ENCODE measurements around the gene NWD2. TPM values are rescaled to one million over a fixed set of nuclear protein-coding genes. Genes with fewer than 3 reads are reported as not detected.
"Not testable (repeated sequence)": the region's sequence is repeated elsewhere in the genome, so short reads cannot be mapped to it uniquely, and the experiment has no call there.

Gene NWD2, protein sequence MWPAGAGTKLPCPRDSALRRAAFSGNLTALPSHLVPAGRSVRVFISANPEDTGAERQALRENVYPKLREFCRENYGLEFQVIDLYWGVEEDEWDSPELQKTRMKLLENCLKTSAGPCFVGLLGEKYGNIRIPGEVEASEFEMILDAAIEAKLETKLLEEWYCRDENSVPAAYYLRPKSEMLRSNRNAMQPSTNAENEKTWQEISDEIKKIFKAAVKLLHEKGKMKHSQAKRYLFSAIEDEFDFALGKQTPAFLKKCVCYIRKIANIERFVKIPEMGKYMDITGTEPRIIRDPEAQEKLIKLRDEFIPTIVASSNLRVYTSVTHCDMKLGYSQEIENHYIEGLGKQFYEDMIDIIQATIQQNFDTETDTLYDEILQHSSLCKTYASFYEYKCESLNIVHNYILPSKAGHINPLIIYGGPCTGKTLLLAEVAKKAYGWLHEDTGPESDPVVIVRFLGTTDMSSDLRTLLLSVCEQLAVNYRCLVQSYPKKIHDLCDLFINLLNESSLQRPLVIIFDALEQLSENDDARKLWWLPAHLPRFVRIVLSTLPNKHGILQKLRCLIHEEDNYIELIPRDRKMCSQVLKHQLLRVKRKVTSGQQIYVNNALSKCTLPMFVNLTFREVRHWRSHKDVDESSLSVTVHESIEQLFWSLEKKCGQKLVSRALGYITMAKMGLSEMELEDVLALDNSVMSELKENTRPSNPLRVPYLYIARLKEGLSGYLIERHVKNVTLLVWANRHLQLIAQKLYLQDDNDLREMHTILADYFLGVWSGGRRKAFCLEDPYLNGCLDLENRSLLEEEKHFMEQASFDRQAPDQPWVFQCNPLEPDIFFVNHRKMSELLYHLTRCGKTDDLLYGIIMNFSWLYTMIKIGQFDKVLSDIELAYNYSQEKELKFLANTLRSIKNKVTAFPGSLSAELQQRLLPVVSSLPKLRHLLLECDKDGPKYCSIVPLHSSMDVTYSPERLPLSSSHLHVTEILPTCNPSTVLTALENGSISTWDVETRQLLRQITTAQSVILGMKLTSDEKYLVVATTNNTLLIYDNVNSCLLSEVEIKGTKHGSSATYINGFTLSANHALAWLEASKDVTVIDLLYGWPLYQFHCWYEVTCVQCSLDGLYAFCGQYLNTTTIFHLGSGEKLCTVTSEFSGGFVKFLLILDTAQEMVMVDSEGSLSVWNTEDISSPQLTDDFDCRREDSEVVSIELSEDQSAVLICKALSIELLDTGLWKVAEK (N-terminal part only)
- not detected in 2 replicates for polyA plus RNA-seq (2011; rRNA removed)
- not detected in 2 replicates for polyA plus RNA-seq (2012; cell fraction: cytosol; rRNA removed)
- polyA plus RNA-seq (2012; cell fraction: nucleus; rRNA removed) = not detected in 2 replicates
- not detected in 3 replicates for polyA plus RNA-seq (2017; fragmentation: RNase III; extraction: RNeasy Plus Mini Kit Qiagen cat#74134 plus additional on column Dnase treatment)
- not detected in 2 replicates for polyA minus RNA-seq (2011; rRNA and poly(A)+ RNA removed)

DNA sequence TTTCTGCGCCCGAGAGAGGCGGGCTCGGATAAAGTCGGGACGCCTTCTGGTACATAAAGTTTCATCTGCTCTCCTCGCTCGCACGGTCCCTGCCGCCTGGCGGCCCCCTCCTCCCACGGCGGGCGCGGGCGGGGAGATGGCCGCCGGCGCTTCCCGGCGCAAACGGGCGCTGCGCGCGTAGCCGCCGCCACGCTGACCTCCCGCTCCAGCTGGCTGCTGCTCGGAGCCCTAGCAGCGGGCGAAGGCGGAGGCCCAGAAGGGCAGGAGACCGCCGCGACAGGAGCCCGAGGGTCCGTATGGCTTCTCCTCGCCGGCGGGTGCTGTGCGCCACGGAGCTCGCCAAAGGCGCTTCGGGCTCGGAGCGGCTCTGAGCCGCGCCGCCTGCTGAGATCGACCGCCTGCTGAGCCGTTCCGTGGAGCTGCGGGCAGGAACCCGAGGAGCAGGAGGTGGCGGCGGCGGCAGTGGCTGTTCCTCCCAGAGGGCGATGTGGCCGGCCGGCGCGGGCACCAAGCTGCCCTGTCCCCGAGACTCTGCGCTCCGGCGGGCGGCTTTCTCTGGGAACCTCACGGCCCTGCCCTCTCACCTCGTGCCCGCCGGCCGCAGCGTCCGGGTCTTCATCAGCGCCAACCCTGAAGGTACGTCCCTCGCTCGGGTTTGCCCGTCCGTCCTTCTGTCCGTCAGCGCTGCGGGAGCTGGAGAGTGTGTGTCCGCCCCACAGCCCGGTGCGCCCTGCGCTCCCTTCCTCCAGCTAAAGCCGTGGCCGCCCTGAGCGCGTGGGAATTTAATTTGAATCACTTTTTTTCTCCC is at the start of gene NWD2:
NWD2 (plus strand) TSS at position 161 of the 808 bp plus-strand sequence; CDS start at position 486, 325 bp downstream.
- CTCF ChIA-PET = no interaction called here
- no peak for FAIRE-seq
- ATAC-seq = no peak; a peak in 1 of 6 replicates

DNA sequence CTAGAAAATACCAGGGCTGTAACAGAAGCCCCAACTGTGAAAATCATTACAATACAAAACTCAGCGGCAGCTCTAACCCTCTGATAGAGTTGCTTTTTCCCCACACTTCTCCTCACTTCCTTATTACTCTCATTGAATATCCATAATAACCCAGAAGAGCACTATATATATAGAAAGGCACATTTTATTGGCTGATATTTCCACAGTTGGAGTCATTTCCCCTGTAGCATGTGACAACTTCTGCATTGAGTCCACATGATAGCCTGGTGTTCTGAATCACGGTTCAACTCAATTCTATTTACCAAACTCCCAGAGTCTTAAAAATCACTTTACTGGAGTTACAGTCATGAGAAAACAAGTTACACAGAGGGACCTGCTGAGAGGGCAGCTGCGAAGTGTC is 46.6 kb upstream of the NWD2 start:
- Histone ChIP-seq H3K27ac (no peak overlapping the region), H3K4me2 (no peak overlapping the region), H3K4me3 (no peak overlapping the region), H3K9me3 (no peaks in the 10 kb centered on the region), H3K4me1 (no peaks in the 10 kb centered on the region)
- CTCF ChIA-PET = no interaction called here
- WGBS (ENCODE audit: missing lambda C conversion rate) = 19% methylated on average over 3 of the region's 3 CpGs
- no peak for ATAC-seq
- TF ChIP-seq SMC3 (IDR thresholded peaks at IDR 0.05) (no peak), RAD21 (conservative IDR thresholded peaks at IDR 0.05 in 1 of 2, IDR thresholded peaks at IDR 0.05 in 1 of 2) (no peak)
- TF ChIP-seq, protein P1, sequence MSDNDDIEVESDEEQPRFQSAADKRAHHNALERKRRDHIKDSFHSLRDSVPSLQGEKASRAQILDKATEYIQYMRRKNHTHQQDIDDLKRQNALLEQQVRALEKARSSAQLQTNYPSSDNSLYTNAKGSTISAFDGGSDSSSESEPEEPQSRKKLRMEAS (IDR thresholded peaks at IDR 0.05) = no peak
- FAIRE-seq = no peak
- DNase-seq (ENCODE audit: low read depth in 1 of 2, low spot score in 1 of 2) = no peak
- POLR2A ChIA-PET = no interaction called here

More for the DNA sequence above, at the start of gene NWD2:
- DNase-seq (ENCODE audit: low read depth in 1 of 2, low spot score in 1 of 2) = no peak
- WGBS (ENCODE audit: missing lambda C conversion rate) = 55% methylated on average over 24 of the region's 95 CpGs
- Histone ChIP-seq H3K4me2 (no peak within 1 kb of the TSS), H3K4me1 (no peaks in the 10 kb centered on the region), H3K4me3 (no peak within 1 kb of the TSS), H3K27ac (no peak within 1 kb of the TSS), H3K9me3 (no peaks in the 10 kb centered on the region)
- TF ChIP-seq FOSB (CRISPR knock-in tag; IDR thresholded peaks at IDR 0.05) (no peak), RCOR1 (IDR thresholded peaks at IDR 0.05; ENCODE audit: low read depth, low read length) (no peak), RNF2 (IDR thresholded peaks at IDR 0.05; ENCODE audit: borderline replicate concordance, low read depth) (no peak), EHMT2 (IDR thresholded peaks at IDR 0.05; ENCODE audit: low read depth) (no peak), POLR2A (IDR thresholded peaks at IDR 0.05; ENCODE audit: low read length) (no peak), NR3C1 (IDR thresholded peaks at IDR 0.05) (no peak)
- POLR2A ChIA-PET = no interaction called here

DNA sequence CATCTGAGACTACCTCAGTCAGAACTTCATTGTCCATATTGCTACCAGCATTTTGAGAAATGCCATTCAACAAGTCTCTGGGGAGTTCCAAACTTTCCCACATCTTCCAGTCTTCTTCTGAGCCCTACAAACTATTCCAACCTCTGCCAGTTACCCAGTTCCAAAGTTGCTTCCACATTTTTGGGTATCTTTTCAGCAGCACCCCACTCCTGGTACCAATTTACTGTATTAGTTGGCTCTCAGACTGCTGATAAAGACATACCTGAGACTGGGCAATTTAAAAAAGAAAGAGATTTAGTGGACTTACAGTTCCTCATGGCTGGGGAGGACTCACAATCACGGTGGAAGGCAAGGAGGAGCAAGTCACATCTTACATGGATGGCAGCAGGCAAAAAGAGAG is 39.8 kb upstream of the NWD2 start:
- CTCF ChIA-PET, POLR2A ChIA-PET: not testable (repeated sequence)

DNA sequence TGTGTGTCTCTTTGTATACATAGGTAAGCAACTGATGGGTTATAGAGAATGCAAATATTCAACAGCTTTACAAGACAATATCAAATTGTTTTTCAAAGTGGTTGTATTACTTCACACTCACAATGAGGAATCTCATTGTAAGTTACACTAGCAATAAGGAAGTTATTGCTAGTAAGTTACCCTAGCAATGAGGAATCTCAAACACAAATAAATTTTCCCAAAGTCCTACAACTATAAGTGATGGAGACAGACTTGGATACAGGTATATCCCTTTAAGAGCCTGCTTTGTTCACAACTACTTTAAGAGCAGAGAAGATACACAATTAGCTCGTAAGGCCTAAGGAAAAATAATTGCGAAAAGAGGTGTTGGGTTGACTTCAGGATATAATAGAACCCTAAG is 28.3 kb upstream of the NWD2 start:
- H3K4me2 ChIP-seq = no peak overlapping the region
- 6% methylated on average over 2 of the region's 2 CpGs for WGBS (ENCODE audit: missing lambda C conversion rate)
- no peaks in the 10 kb centered on the region for H3K9me3 ChIP-seq
- H3K4me3 ChIP-seq = no peak overlapping the region
- DNase-seq (ENCODE audit: low read depth in 1 of 2, low spot score in 1 of 2) (no peak), ATAC-seq (no peak), FAIRE-seq (no peak)
- H3K4me1 ChIP-seq = no peaks in the 10 kb centered on the region
- TF ChIP-seq SREBF2 (IDR thresholded peaks at IDR 0.05) = no peak
- no peak for TF ChIP-seq HOXB5 (CRISPR knock-in tag; IDR thresholded peaks at IDR 0.05)
- TF ChIP-seq ESRRA (IDR thresholded peaks at IDR 0.05; ENCODE audit: borderline replicate concordance, low read length) = no peak
- TF ChIP-seq NPAS2 (CRISPR knock-in tag; IDR thresholded peaks at IDR 0.05; ENCODE audit: borderline replicate concordance) = no peak
- TF ChIP-seq JUNB (IDR thresholded peaks at IDR 0.05) = no peak
- TF ChIP-seq RCOR1 (IDR thresholded peaks at IDR 0.05; ENCODE audit: low read depth, low read length) = no peak
- TF ChIP-seq CHD4 (IDR thresholded peaks at IDR 0.05; ENCODE audit: borderline replicate concordance) = no peak
- TF ChIP-seq, protein P1 (IDR thresholded peaks at IDR 0.05) = no peak
- no peak for TF ChIP-seq MYC (IDR thresholded peaks at IDR 0.05; ENCODE audit: borderline replicate concordance, low read length)
- no peak for TF ChIP-seq GATA3 (IDR thresholded peaks at IDR 0.05; ENCODE audit: borderline replicate concordance)
- TF ChIP-seq RARB (CRISPR knock-in tag; IDR thresholded peaks at IDR 0.05) = no peak
- TF ChIP-seq JUN (IDR thresholded peaks at IDR 0.05) = no peak
- no peak for TF ChIP-seq SMC3 (IDR thresholded peaks at IDR 0.05)
- no peak for TF ChIP-seq FOSB (CRISPR knock-in tag; IDR thresholded peaks at IDR 0.05)
- TF ChIP-seq NFE2L2 (conservative IDR thresholded peaks at IDR 0.05; ENCODE audit: low read length) = no peak
- no peak for TF ChIP-seq EP300 (IDR thresholded peaks at IDR 0.05)
- CTCF ChIA-PET = no interaction called here
- POLR2A ChIA-PET = no interaction called here
- H3K27ac ChIP-seq = no peak overlapping the region

More for the DNA sequence above, 39.8 kb upstream of the NWD2 start:
- not testable (repeated sequence) for H3K9me3 ChIP-seq; DNase-seq (ENCODE audit: low read depth in 1 of 2, low spot score in 1 of 2); H3K27ac ChIP-seq; FAIRE-seq; ATAC-seq; H3K4me3 ChIP-seq; H3K4me2 ChIP-seq; H3K4me1 ChIP-seq
- 0% methylated on average over 1 of the region's 1 CpG for WGBS (ENCODE audit: missing lambda C conversion rate)

Measured in A549 (cell line).